GM23338 (cell line): ENCODE results near the gene SH3RF3. TPM values are rescaled to one million over a fixed set of nuclear protein-coding genes. Genes with fewer than 3 reads are reported as not detected.

Source experiments
- ATAC-seq: fragments of 200-7000 bp; cut with Tn5 transposase; 3 replicates; pipeline ENCODE4 v1.9.1; 2020
- DNase-seq: peaks from one replicate; pipeline ENCODE4 v3.0.0-alpha.2; 2015; ENCODE audit warnings: low spot score
- H2AFZ ChIP-seq: fragments of 200-600 bp; sonication (generic); 2 replicates; pipeline ENCODE4 v1.8.0; 2016; ENCODE audit warnings: antibody characterized with exemption, mild to moderate bottlenecking, moderate library complexity
- H3F3A ChIP-seq: fragments of 200-600 bp; sonication (generic); replicated peaks from 2 replicates; pipeline ENCODE4 v1.8.0; 2017; ENCODE audit warnings: antibody characterized with exemption, mixed run types, low read depth
- H3K27ac ChIP-seq: fragments of 200-600 bp; sonication (generic); 2 replicates; pipeline ENCODE4 v1.6.1; 2016; ENCODE audit warnings: low read depth
- H3K27me3 ChIP-seq: fragments of 200-600 bp; sonication (generic); 2 replicates; pipeline ENCODE4 v1.8.0; 2016; ENCODE audit warnings: mild to moderate bottlenecking, mixed run types, moderate library complexity; ENCODE audit not compliant: insufficient read depth
- H3K36me3 ChIP-seq: fragments of 200-600 bp; sonication (generic); 2 replicates; pipeline ENCODE4 v1.8.0; 2016; ENCODE audit warnings: mild to moderate bottlenecking; ENCODE audit not compliant: insufficient read depth
- H3K4me1 ChIP-seq: fragments of 200-600 bp; sonication (generic); 2 replicates; pipeline ENCODE4 v1.8.0; 2016; ENCODE audit warnings: mild to moderate bottlenecking, moderate library complexity; ENCODE audit not compliant: insufficient read depth
- H3K4me2 ChIP-seq: fragments of 200-600 bp; sonication (generic); 2 replicates; pipeline ENCODE4 v1.7.1; 2017; ENCODE audit warnings: mixed run types
- H3K4me3 ChIP-seq: fragments of 200-600 bp; sonication (generic); 2 replicates; pipeline ENCODE4 v1.6.1; 2016; ENCODE audit warnings: mixed run types
- H3K79me2 ChIP-seq: fragments of 200-600 bp; sonication (generic); replicated peaks from 2 replicates; pipeline ENCODE4 v1.8.0; 2017; ENCODE audit warnings: mild to moderate bottlenecking; ENCODE audit not compliant: insufficient read depth
- H3K9me2 ChIP-seq: fragments of 200-600 bp; sonication (generic); 2 replicates; pipeline ENCODE4 v1.8.0; 2017; ENCODE audit not compliant: insufficient read depth
- H4K20me1 ChIP-seq: fragments of 200-600 bp; sonication (generic); replicated peaks from 2 replicates; pipeline ENCODE4 v1.8.0; 2017; ENCODE audit warnings: mild to moderate bottlenecking; ENCODE audit not compliant: insufficient read depth
- H3K27ac Mint-ChIP-seq: 2 replicates; pipeline ENCODE4 v1.8.0; 2020; ENCODE audit warnings: inconsistent platforms, mild to moderate bottlenecking, moderate library complexity, mixed read lengths
- H3K27me3 Mint-ChIP-seq: 3 replicates; pipeline ENCODE4 v1.8.0; 2022; ENCODE audit warnings: low read depth, mild to moderate bottlenecking, moderate library complexity, mixed read lengths, inconsistent platforms; ENCODE audit not compliant: insufficient read depth, poor library complexity
- H3K36me3 Mint-ChIP-seq: 3 replicates; pipeline ENCODE4 v1.8.0; 2021; ENCODE audit warnings: low read depth, mild to moderate bottlenecking, inconsistent platforms, moderate library complexity, mixed read lengths
- H3K4me1 Mint-ChIP-seq: 3 replicates; pipeline ENCODE4 v1.8.0; 2020; ENCODE audit warnings: mild to moderate bottlenecking, inconsistent platforms, mixed read lengths
- H3K4me3 Mint-ChIP-seq: 3 replicates; pipeline ENCODE4 v1.8.0; 2021; ENCODE audit warnings: moderate library complexity, mild to moderate bottlenecking, inconsistent platforms, mixed read lengths
- H3K9me3 Mint-ChIP-seq: 3 replicates; pipeline ENCODE4 v1.8.0; 2020; ENCODE audit warnings: moderate library complexity, mild to moderate bottlenecking, inconsistent platforms, mixed read lengths
- CREB1 ChIP-seq: fragments of 250-450 bp; sonication (Bioruptor Pico); IDR thresholded peaks from 2 replicates; pipeline ENCODE4 v1.5.0; 2020; ENCODE audit warnings: low read depth, mild to moderate bottlenecking, moderate library complexity
- EZH2 ChIP-seq: fragments of 200-600 bp; sonication (generic); IDR thresholded peaks from one replicate; pipeline ENCODE4 v1.8.0; 2017; ENCODE audit warnings: antibody characterized with exemption, mild to moderate bottlenecking, low read depth; ENCODE audit not compliant: unreplicated experiment
- EZH2phosphoT487 ChIP-seq: fragments of 200-600 bp; sonication (generic); IDR thresholded peaks from one replicate; pipeline ENCODE4 v1.8.1; 2018; ENCODE audit warnings: antibody characterized with exemption; ENCODE audit not compliant: unreplicated experiment
- JUNB ChIP-seq: IDR thresholded peaks from one replicate; pipeline ENCODE4 v1.6.1; 2016; ENCODE audit warnings: antibody characterized with exemption; ENCODE audit not compliant: unreplicated experiment
- NANOG ChIP-seq: IDR thresholded peaks from 2 replicates; pipeline ENCODE4 v1.6.1; 2016; ENCODE audit warnings: antibody characterized with exemption, borderline replicate concordance
- POLR2AphosphoS5 ChIP-seq: IDR thresholded peaks from 2 replicates; pipeline ENCODE4 v1.6.1; 2016; ENCODE audit warnings: antibody characterized with exemption, low read depth
- STAT1 ChIP-seq: IDR thresholded peaks from one replicate; pipeline ENCODE4 v1.6.1; 2016; ENCODE audit warnings: antibody characterized with exemption; ENCODE audit not compliant: unreplicated experiment
- ZNF114 ChIP-seq: fragments of 250-450 bp; sonication (Bioruptor Pico); IDR thresholded peaks from 2 replicates; pipeline ENCODE4 v1.5.0; 2020; ENCODE audit warnings: mild to moderate bottlenecking, moderate library complexity
- polyA plus RNA-seq: library from polyadenylated mRNA; unstranded; fragments of >200 nt; fragmentation: Nextera tagmentation; extraction: Ambion mirVana; gene quantifications from 2 replicates; pipeline ENCODE4 v1.2.1, GENCODE V29; 2016
- total RNA-seq: library from RNA; depleted of rRNA; stranded (reverse); fragments of >200 nt; shearing (Covaris generic); gene quantifications from 2 replicates; pipeline ENCODE4 v1.2.3, GENCODE V29; 2014
- TF ChIP-seq, protein P1 (sequence below): IDR thresholded peaks from 2 replicates; pipeline ENCODE4 v1.6.1; 2016; ENCODE audit warnings: antibody characterized with exemption

Gene SH3RF3
- total and polyA plus RNA-seq, 2 experiments from 2014 or later, result 0.11 to 0.63 TPM

DNA sequence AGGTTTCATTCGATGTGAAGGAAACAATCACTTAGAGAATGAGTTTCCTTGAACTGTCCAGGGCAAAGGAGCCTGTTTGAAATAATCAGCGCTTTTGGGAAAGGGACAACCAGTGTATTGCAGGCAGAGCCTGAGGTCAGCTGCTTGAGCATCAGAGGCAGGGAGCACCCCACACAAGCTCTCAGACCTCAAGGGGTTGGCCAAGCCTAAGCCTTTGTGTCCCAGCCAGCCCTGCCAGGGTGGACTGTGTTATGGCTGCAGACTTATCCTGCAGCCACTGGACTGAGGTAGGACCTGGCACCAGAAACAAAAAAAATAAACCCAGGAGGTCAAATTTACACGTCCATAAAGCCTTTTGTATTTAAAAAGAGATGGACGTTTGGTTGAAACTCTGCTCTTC lies 256.5 kb downstream of the SH3RF3 start:
- Mint-ChIP-seq H3K36me3 (no peaks in the 10 kb centered on the region), H3K4me1 (peaks cover 51% of the 10 kb centered on the region), H3K27me3 (peaks cover 13% of the 10 kb centered on the region), H3K4me3 (no peak overlapping the region), H3K27ac (no peak overlapping the region), H3K9me3 (no peaks in the 10 kb centered on the region)
- 0 out of 2 replicates have a peak, but pooled peaks cover 6% of the 10 kb centered on the region for H3F3A ChIP-seq
- no peaks in the 10 kb centered on the region for H3K27me3 ChIP-seq
- H2AFZ ChIP-seq, result no peak overlapping the region; the same call in 1 of the 2 replicates
- H3K4me2 ChIP-seq, result 0 out of 2 replicates have a peak overlapping the region, but pooled peaks have one; percentile 42
- no peaks in the 10 kb centered on the region for H3K36me3 ChIP-seq
- DNase-seq, result no peak
- H3K4me3 ChIP-seq, result no peak overlapping the region
- H3K27ac ChIP-seq, result no peak overlapping the region
- no peaks in the 10 kb centered on the region for H3K9me2 ChIP-seq
- ATAC-seq, result no peak; the same call in 2 of the 3 replicates
- TF ChIP-seq ZNF114 (CRISPR knock-in tag) (no peak), STAT1 (no peak), CREB1 (CRISPR knock-in tag) (no peak), POLR2AphosphoS5 (no peak), NANOG (no peak)
- H3K79me2 ChIP-seq, result no peaks in the 10 kb centered on the region
- H4K20me1 ChIP-seq, result no peaks in the 10 kb centered on the region
- H3K4me1 ChIP-seq, result peaks cover 28% of the 10 kb centered on the region

DNA sequence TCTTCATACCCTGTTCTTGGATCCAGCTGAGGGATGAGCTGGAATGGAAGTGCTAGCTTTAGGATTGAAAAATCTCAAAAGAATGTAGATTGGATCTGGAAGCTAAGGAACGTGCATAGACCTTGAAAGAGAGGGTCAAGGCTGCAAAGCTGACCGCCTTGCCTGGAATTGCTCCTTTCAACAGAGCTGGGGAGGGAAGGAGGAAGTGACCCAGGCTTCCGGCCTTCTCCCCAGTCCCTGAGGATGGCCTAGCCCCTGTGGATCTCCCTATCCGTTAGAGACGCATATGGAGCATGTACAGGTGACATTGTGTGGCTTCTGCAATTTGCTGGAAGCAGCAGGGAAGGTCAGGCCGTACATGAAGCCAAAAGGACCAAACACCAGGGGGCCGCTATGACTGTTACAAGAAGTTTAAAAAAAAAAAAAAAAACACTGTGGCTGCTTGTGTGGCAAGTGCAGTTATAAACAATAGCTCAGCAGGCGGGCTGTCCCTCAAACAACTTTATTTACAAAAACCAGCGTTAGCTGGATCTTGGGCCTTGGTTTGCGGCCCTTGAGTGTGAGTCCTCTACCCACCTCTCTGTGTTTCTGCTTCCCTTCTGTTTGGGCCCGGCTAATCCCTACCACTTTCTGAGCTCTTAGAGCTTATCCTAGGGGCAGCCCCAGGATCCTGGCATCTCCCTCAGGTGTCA lies 257.1 kb downstream of the SH3RF3 start:
- Mint-ChIP-seq H3K36me3 (no peaks in the 10 kb centered on the region), H3K27ac (no peak overlapping the region), H3K9me3 (no peaks in the 10 kb centered on the region), H3K4me3 (no peak overlapping the region), H3K27me3 (peaks cover 13% of the 10 kb centered on the region), H3K4me1 (peaks cover 51% of the 10 kb centered on the region)
- DNase-seq, result peak; percentile 57
- no peaks in the 10 kb centered on the region for H3K27me3 ChIP-seq
- H3K4me1 ChIP-seq, result peaks cover 28% of the 10 kb centered on the region
- no peaks in the 10 kb centered on the region for H3K9me2 ChIP-seq
- no peak overlapping the region for H3K27ac ChIP-seq
- peak overlapping the region; percentile 42; the same call in 1 of the 2 replicates for H3K4me2 ChIP-seq
- H3K79me2 ChIP-seq, result no peaks in the 10 kb centered on the region
- no peak overlapping the region; the same call in 1 of the 2 replicates for H2AFZ ChIP-seq
- peak; percentile 74 for ATAC-seq
- H3K36me3 ChIP-seq, result no peaks in the 10 kb centered on the region
- no peak for TF ChIP-seq JUNB
- no peak for TF ChIP-seq NANOG
- TF ChIP-seq, protein P1, sequence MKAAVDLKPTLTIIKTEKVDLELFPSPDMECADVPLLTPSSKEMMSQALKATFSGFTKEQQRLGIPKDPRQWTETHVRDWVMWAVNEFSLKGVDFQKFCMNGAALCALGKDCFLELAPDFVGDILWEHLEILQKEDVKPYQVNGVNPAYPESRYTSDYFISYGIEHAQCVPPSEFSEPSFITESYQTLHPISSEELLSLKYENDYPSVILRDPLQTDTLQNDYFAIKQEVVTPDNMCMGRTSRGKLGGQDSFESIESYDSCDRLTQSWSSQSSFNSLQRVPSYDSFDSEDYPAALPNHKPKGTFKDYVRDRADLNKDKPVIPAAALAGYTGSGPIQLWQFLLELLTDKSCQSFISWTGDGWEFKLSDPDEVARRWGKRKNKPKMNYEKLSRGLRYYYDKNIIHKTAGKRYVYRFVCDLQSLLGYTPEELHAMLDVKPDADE, result no peak
- no peak overlapping the region for H3K4me3 ChIP-seq
- H3F3A ChIP-seq, result 0 out of 2 replicates have a peak, but pooled peaks cover 6% of the 10 kb centered on the region
- no peaks in the 10 kb centered on the region for H4K20me1 ChIP-seq

GRCh38 chr2:109387221-109387735 lies 258.3 kb downstream of the SH3RF3 start:
- Histone ChIP-seq H3K27ac (no peak overlapping the region), H3K9me2 (no peaks in the 10 kb centered on the region), H3F3A (0 out of 2 replicates have a peak, but pooled peaks cover 6% of the 10 kb centered on the region), H3K4me1 (peaks cover 28% of the 10 kb centered on the region), H3K4me2 (no peak overlapping the region), H3K79me2 (no peaks in the 10 kb centered on the region), H2AFZ (no peak overlapping the region), H3K27me3 (no peaks in the 10 kb centered on the region), H4K20me1 (no peaks in the 10 kb centered on the region), H3K36me3 (no peaks in the 10 kb centered on the region), H3K4me3 (no peak overlapping the region)
- Mint-ChIP-seq H3K9me3 (no peaks in the 10 kb centered on the region), H3K27ac (no peak overlapping the region), H3K27me3 (peaks cover 12% of the 10 kb centered on the region), H3K4me3 (no peak overlapping the region), H3K4me1 (peaks cover 51% of the 10 kb centered on the region), H3K36me3 (no peaks in the 10 kb centered on the region)
- DNase-seq (no peak), ATAC-seq (no peak)
- TF ChIP-seq ZNF114 (CRISPR knock-in tag) (no peak), EZH2 (no peak), STAT1 (no peak), NANOG (no peak), EZH2phosphoT487 (no peak)
